Ovary (tissue), 9 donors: Measurements from ENCODE around the gene ATP8B3. TPM values are rescaled to one million over a fixed set of nuclear protein-coding genes. Genes with fewer than 3 reads are reported as not detected.
A peak's percentile ranks its signal among the peaks of the same experiment; 100 is the strongest.

ENCODE experiments used
- DNase-seq, 5 donors: peaks; one replicate each; pipeline ENCODE4 v3.0.0-alpha.2; 2019 to 2020
- H3K27ac ChIP-seq, 2 donors: fragments of 200-600 bp; one replicate each; pipeline versions ENCODE4 v1.5.1 to v1.8.0; 2019 to 2022
- H3K27me3 ChIP-seq: fragments of 200-600 bp; one replicate; pipeline ENCODE4 v1.8.0; 2022
- H3K36me3 ChIP-seq: fragments of 200-600 bp; sonication (generic); one replicate; pipeline ENCODE4 v1.5.1; 2019
- H3K4me1 ChIP-seq: one replicate; pipeline ENCODE4 v1.8.1; 2013; ENCODE audit warnings: mild to moderate bottlenecking, moderate library complexity; ENCODE audit not compliant: insufficient read depth
- H3K4me3 ChIP-seq: fragments of 200-600 bp; sonication (generic); one replicate; pipeline ENCODE4 v1.5.1; 2017
- H3K9me3 ChIP-seq, 2 donors: fragments of 200-600 bp in 1 of 2; sonication (generic) in 1 of 2; one replicate each; pipeline versions ENCODE4 v1.5.1 to v1.8.1; 2013 to 2019; ENCODE audit warnings: mild to moderate bottlenecking in 1 of 2, moderate library complexity in 1 of 2
- CTCF ChIP-seq, 3 donors: fragments of 450-650 bp in 2 of 3; fragments of 200-600 bp in 1 of 3; IDR thresholded peaks; one replicate each; pipeline versions ENCODE4 v1.5.1 to v1.8.0; 2016 to 2022; ENCODE audit warnings: antibody characterized with exemption in 3 of 3, mild to moderate bottlenecking in 1 of 3
- EP300 ChIP-seq: sonication (generic); formaldehyde crosslinking; IDR thresholded peaks from one replicate; pipeline ENCODE4 v1.6.1; 2017; ENCODE audit warnings: antibody characterized with exemption
- POLR2A ChIP-seq: fragments of 450-650 bp; IDR thresholded peaks from one replicate; pipeline ENCODE4 v1.6.1; 2017; ENCODE audit warnings: antibody characterized with exemption, mild to moderate bottlenecking, moderate library complexity
- WGBS, 3 donors: extraction: QIAGEN DNeasy Blood & Tissue Kit in 1 of 3; methylation state at CpG; one replicate each; pipeline versions ENCODE4 v1.1.5 to v1.1.7; 2013 to 2017; 5-methylcytosine and 5-hydroxymethylcytosine counted together
- intact Hi-C, 4 donors: fragments of 100-400 bp; cut with DNase I; formaldehyde crosslinking; loops; one replicate each; pipeline versions ENCODE4 v1.11.0 to v1.15.1; 2022 to 2023
- polyA plus RNA-seq, 2 donors: library from polyadenylated mRNA; stranded (reverse); fragments of 200-250 nt in 1 of 2; fragments of 350-450 nt in 1 of 2; fragmentation: Illumina TruSeq in 1 of 2; extraction: RNeasy Lipid Tissue Mini Kit (QIAGEN cat#74804) in 1 of 2; gene quantifications; one replicate each; pipeline ENCODE4 v1.2.3, GENCODE V29; 2013 to 2014
- total RNA-seq, 7 donors: library from RNA; depleted of rRNA in 2 of 7; stranded (reverse); fragments of >200 nt in 2 of 7; fragmentation: NEBNext Ultra II Directional in 3 of 7; extraction: Animal tissue kit (Norgen Biotek cat#: 25700) in 3 of 7; gene quantifications; one replicate each; pipeline versions ENCODE4 v1.1.0 to v1.2.4, GENCODE V29; 2016 to 2023
- donor health status: DM: no; HTN: no; CAD: no; lungs with moderate emphysema.
- donor health status: DM: no; HTN: no; CAD: no.
- donor health status: Bipolar disorder and iron deficiency.
- donor health status: DM: yes; HTN: yes; CAD: no.
- donor health status: DM: no; HTN: no; CAD: no.
- donor health status: DM: yes; HTN: yes; CAD: no.

Gene ATP8B3
- total and polyA plus RNA-seq, 9 donors, result 0.72 to 3.2 (median 1.5) TPM

GRCh38 chr19:1854542-1855039, 42.5 kb upstream of the ATP8B3 start:
- H3K4me1 ChIP-seq, result peaks cover 16% of the 10 kb centered on the region
- intact Hi-C loops, result no loop called here
- H3K27me3 ChIP-seq, result no peaks in the 10 kb centered on the region
- no peaks in the 10 kb centered on the region for H3K9me3 ChIP-seq
- no peak overlapping the region for H3K4me3 ChIP-seq
- H3K27ac ChIP-seq, result no peak overlapping the region
- 86 to 88% (median 87%) methylated on average over 37 of the region's 37 CpGs for WGBS, 3 donors
- no peak for TF ChIP-seq EP300
- no peak for TF ChIP-seq CTCF (IDR thresholded peaks at IDR 0.05)
- no peak for TF ChIP-seq POLR2A
- H3K36me3 ChIP-seq, result no peaks in the 10 kb centered on the region
- no peak for DNase-seq

GRCh38 chr19:1854039-1854541, 42.0 kb upstream of the ATP8B3 start:
- TF ChIP-seq EP300 (no peak), POLR2A (no peak), CTCF (IDR thresholded peaks at IDR 0.05) (no peak)
- Histone ChIP-seq H3K36me3 (no peaks in the 10 kb centered on the region), H3K9me3 (no peaks in the 10 kb centered on the region), H3K4me1 (peaks cover 14% of the 10 kb centered on the region), H3K4me3 (no peak overlapping the region), H3K27ac (no peak overlapping the region), H3K27me3 (no peaks in the 10 kb centered on the region)
- intact Hi-C loops, result no loop called here
- WGBS, 3 donors, result 75 to 85% (median 79%) methylated on average over 13 to 16 of the region's 16 CpGs
- no peak for DNase-seq

- intact Hi-C loops, result no loop called here
- Histone ChIP-seq H3K27me3 (no peaks in the 10 kb centered on the region), H3K36me3 (no peaks in the 10 kb centered on the region), H3K9me3 (no peaks in the 10 kb centered on the region), H3K4me3 (no peak overlapping the region), H3K4me1 (peaks cover 14% of the 10 kb centered on the region), H3K27ac (no peak overlapping the region)
- WGBS, 3 donors, result 49 to 56% (median 50%) methylated on average over 26 to 27 of the region's 27 CpGs
- TF ChIP-seq CTCF (IDR thresholded peaks at IDR 0.05) (peak; percentile 44 to 48 (median 46)), POLR2A (no peak)
- peak in 3 of 5 donors; percentile 59 to 75 (median 60) for DNase-seq
Observed at GRCh38 chr19:1853295-1854038, 41.4 kb upstream of the ATP8B3 start.

GRCh38 chr19:1852581-1853128, 40.6 kb upstream of the ATP8B3 start:
- H3K4me1 ChIP-seq, result peaks cover 12% of the 10 kb centered on the region
- intact Hi-C loops, result no loop called here

More at GRCh38 chr19:1852581-1853128, 40.6 kb upstream of the ATP8B3 start:
- WGBS, 3 donors, result 73 to 77% (median 76%) methylated on average over 7 to 9 of the region's 9 CpGs
- no peak for DNase-seq
- H3K27me3 ChIP-seq, result no peaks in the 10 kb centered on the region
- H3K27ac ChIP-seq, result no peak overlapping the region
- no peak overlapping the region for H3K4me3 ChIP-seq
- TF ChIP-seq CTCF (IDR thresholded peaks at IDR 0.05) (no peak), POLR2A (no peak), EP300 (no peak)
- H3K9me3 ChIP-seq, result no peaks in the 10 kb centered on the region
- H3K36me3 ChIP-seq, result no peaks in the 10 kb centered on the region
